Parathyroid adenoma (tissue), 2 donors: Measurements from ENCODE around the gene C1GALT1.

ENCODE experiments used
- H2AFZ ChIP-seq: fragments of 300-600 bp; sonication (generic); one replicate; pipeline ENCODE4 v1.7.0; 2017; ENCODE audit warnings: antibody characterized with exemption, mild to moderate bottlenecking
- H3K27ac ChIP-seq: fragments of 300-600 bp; sonication (generic); one replicate; pipeline ENCODE4 v1.7.0; 2017
- H3K27me3 ChIP-seq: fragments of 300-600 bp; sonication (generic); one replicate; pipeline ENCODE4 v1.7.0; 2017; ENCODE audit warnings: low read length; ENCODE audit not compliant: control insufficient read depth, insufficient read depth
- H3K36me3 ChIP-seq: fragments of 300-600 bp; sonication (generic); one replicate; pipeline ENCODE4 v1.7.0; 2017; ENCODE audit warnings: low read length; ENCODE audit not compliant: control insufficient read depth, insufficient read depth
- H3K4me1 ChIP-seq: fragments of 300-600 bp; sonication (generic); one replicate; pipeline ENCODE4 v1.7.0; 2017; ENCODE audit warnings: control low read depth
- H3K4me2 ChIP-seq: fragments of 300-600 bp; sonication (generic); one replicate; pipeline ENCODE4 v1.7.0; 2017; ENCODE audit warnings: low read length
- H3K4me3 ChIP-seq: fragments of 300-600 bp; sonication (generic); one replicate; pipeline ENCODE4 v1.7.0; 2017; ENCODE audit warnings: low read depth, low read length
- H3K79me2 ChIP-seq: fragments of 300-600 bp; sonication (generic); one replicate; pipeline ENCODE4 v1.7.0; 2017; ENCODE audit warnings: control low read depth
- H3K9ac ChIP-seq: fragments of 300-600 bp; sonication (generic); one replicate; pipeline ENCODE4 v1.7.0; 2017; ENCODE audit warnings: mild to moderate bottlenecking
- H3K9me3 ChIP-seq: fragments of 300-600 bp; sonication (generic); one replicate; pipeline ENCODE4 v1.7.0; 2017; ENCODE audit warnings: low read length; ENCODE audit not compliant: control insufficient read depth
- TF ChIP-seq, protein P1 (sequence below): fragments of 300-600 bp; sonication (generic); IDR thresholded peaks from one replicate; pipeline ENCODE4 v1.7.0; 2017; ENCODE audit warnings: antibody characterized with exemption, mild to moderate bottlenecking
- donor health status: primary hyperparathyroidism.

The C1GALT1 gene

DNA sequence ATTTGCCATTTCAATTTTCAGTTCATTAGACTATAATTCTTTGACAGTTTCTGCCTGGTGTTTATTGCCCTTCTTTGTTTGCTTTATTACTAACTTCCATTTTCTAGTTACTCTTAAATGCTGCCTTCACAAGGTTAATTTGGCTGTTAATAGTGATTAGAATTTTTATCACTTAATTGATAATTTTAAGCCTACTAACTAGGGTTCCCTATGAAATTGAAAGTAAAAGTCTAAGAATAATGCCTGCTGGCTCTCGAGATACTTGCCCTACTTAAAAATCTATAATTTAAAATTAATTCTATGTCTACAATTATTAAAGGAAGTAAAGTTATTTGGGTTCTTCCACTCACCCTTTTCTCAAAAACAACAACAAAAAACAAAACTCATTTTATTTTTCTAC, 65.3 kb downstream of the C1GALT1 start:
- no peaks in the 10 kb centered on the region for H3K27me3 ChIP-seq
- H2AFZ ChIP-seq: no peak overlapping the region
- peaks cover 11% of the 10 kb centered on the region for H3K4me1 ChIP-seq
- H3K79me2 ChIP-seq: peaks cover 10% of the 10 kb centered on the region
- no peaks in the 10 kb centered on the region for H3K9me3 ChIP-seq
- no peak overlapping the region for H3K9ac ChIP-seq
- no peak overlapping the region for H3K4me2 ChIP-seq
- H3K27ac ChIP-seq: no peak overlapping the region
- H3K36me3 ChIP-seq: no peaks in the 10 kb centered on the region
- no peak overlapping the region for H3K4me3 ChIP-seq
- TF ChIP-seq, protein P1, sequence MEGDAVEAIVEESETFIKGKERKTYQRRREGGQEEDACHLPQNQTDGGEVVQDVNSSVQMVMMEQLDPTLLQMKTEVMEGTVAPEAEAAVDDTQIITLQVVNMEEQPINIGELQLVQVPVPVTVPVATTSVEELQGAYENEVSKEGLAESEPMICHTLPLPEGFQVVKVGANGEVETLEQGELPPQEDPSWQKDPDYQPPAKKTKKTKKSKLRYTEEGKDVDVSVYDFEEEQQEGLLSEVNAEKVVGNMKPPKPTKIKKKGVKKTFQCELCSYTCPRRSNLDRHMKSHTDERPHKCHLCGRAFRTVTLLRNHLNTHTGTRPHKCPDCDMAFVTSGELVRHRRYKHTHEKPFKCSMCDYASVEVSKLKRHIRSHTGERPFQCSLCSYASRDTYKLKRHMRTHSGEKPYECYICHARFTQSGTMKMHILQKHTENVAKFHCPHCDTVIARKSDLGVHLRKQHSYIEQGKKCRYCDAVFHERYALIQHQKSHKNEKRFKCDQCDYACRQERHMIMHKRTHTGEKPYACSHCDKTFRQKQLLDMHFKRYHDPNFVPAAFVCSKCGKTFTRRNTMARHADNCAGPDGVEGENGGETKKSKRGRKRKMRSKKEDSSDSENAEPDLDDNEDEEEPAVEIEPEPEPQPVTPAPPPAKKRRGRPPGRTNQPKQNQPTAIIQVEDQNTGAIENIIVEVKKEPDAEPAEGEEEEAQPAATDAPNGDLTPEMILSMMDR: no peak

DNA sequence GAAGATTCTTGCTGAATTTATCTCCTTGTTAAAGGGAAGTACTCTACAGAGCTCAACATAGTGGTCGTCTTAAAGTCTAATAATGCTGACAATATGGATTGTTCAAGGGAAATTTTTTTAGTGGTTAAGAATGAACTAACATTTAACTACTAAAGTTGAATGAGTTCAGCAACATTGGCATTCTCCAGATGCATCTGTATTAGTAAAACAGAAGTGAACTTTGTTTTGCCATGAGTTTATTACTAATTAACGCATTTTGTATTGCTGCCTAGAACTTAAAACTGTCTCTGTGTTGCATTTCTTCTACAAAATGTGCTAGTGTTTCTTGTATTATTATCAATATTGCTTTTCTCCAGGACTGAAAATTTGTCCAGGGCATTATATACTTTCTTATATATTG, 67.5 kb downstream of the C1GALT1 start:
- Histone ChIP-seq H3K36me3 (no peaks in the 10 kb centered on the region), H3K9ac (no peak overlapping the region), H3K27ac (no peak overlapping the region), H3K4me3 (no peak overlapping the region), H3K79me2 (peaks cover 10% of the 10 kb centered on the region), H3K27me3 (no peaks in the 10 kb centered on the region), H2AFZ (no peak overlapping the region), H3K4me1 (peaks cover 20% of the 10 kb centered on the region), H3K9me3 (no peaks in the 10 kb centered on the region), H3K4me2 (no peak overlapping the region)
- TF ChIP-seq, protein P1: no peak

DNA sequence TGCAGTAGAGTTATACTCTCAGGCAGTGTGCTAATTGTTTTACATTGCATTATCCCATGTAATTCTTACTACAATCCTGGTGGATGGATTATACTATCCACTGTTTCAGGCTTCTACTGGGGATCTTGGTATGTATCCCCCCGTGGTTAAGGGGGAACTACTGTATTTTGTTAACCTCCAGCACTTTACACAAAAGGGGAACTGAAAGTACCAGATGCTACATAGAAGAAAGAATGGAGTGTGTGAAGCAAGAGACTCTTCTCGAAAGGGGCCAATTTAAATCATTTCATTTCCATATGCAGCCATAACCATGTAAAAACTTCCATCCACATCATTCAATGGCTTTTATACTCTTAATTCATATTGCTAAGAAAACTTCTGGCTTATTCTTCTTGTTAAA, 69.4 kb downstream of the C1GALT1 start:
- Histone ChIP-seq H3K79me2 (no peaks in the 10 kb centered on the region), H3K27me3 (no peaks in the 10 kb centered on the region), H3K36me3 (no peaks in the 10 kb centered on the region), H3K4me1 (peaks cover 20% of the 10 kb centered on the region), H3K4me3 (no peak overlapping the region), H3K9me3 (no peaks in the 10 kb centered on the region), H3K4me2 (no peak overlapping the region), H3K9ac (no peak overlapping the region), H3K27ac (peak overlapping the region; percentile 5), H2AFZ (no peak overlapping the region)
- TF ChIP-seq, protein P1: no peak

DNA sequence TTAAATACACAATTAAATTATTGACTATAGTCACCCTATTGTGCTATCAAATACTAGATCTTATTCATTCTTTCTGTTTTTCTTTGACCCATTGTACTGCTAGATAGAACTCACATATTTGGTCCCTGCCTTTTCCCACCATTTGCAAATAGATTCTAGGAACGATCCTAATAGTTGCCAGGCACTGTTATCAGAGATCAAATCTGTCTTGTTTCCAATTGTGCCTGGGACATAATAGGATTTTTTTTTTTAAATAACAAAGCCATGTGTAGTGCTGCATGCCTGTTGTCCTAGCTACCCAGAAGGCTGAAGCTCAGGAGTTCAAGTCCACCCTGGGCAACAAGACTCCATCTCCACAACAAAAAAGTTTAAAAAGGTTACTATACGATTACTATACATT, 72.0 kb downstream of the C1GALT1 start:
- Histone ChIP-seq H3K36me3 (no peaks in the 10 kb centered on the region), H2AFZ (no peak overlapping the region), H3K4me1 (peaks cover 22% of the 10 kb centered on the region), H3K9me3 (no peaks in the 10 kb centered on the region), H3K9ac (no peak overlapping the region), H3K27me3 (no peaks in the 10 kb centered on the region), H3K79me2 (no peaks in the 10 kb centered on the region), H3K4me3 (no peak overlapping the region), H3K27ac (no peak overlapping the region), H3K4me2 (no peak overlapping the region)
- TF ChIP-seq, protein P1: no peak

DNA sequence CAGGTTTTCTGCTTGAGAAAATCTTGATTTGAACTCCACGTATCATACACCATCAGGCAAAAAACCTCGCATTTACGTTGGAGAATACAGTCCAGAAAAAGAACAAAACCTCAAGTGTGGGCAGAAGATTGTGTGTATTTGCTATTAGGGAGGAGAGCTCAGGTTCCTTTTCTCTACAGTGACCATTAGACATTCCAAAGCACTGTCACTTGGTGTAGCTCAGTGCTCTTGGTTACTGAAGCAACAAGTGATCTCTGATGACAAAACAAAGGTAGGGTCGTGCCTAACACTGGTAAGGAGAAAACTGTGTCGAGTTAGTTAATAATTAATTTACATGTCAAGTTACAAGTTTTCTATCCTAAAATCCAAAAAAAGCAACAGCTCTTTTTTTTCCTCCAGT, 72.6 kb downstream of the C1GALT1 start:
- no peak overlapping the region for H3K9ac ChIP-seq
- H3K79me2 ChIP-seq: no peaks in the 10 kb centered on the region
- no peaks in the 10 kb centered on the region for H3K9me3 ChIP-seq
- H3K4me1 ChIP-seq: peaks cover 17% of the 10 kb centered on the region
- H3K27me3 ChIP-seq: no peaks in the 10 kb centered on the region
- H3K36me3 ChIP-seq: no peaks in the 10 kb centered on the region
- no peak overlapping the region for H3K4me2 ChIP-seq
- TF ChIP-seq, protein P1: no peak
- H3K4me3 ChIP-seq: no peak overlapping the region
- no peak overlapping the region for H2AFZ ChIP-seq
- no peak overlapping the region for H3K27ac ChIP-seq
